Lower leg skin (tissue), 3 donors: ENCODE measurements around the gene FTCDNL1.

Experiments used
- POLR2A ChIP-seq, 2 donors: fragments of 450-650 bp; IDR thresholded peaks; one replicate each; pipeline ENCODE4 v1.6.1; 2016 to 2017; ENCODE audit warnings: antibody characterized with exemption in 2 of 2, mild to moderate bottlenecking in 1 of 2, moderate library complexity in 1 of 2
- TF ChIP-seq, protein P1 (sequence below), 3 donors: fragments of 450-650 bp; IDR thresholded peaks; one replicate each; pipeline ENCODE4 v1.5.1; 2016; ENCODE audit warnings: antibody characterized with exemption in 3 of 3, mild to moderate bottlenecking in 3 of 3, moderate library complexity in 2 of 3

DNA sequence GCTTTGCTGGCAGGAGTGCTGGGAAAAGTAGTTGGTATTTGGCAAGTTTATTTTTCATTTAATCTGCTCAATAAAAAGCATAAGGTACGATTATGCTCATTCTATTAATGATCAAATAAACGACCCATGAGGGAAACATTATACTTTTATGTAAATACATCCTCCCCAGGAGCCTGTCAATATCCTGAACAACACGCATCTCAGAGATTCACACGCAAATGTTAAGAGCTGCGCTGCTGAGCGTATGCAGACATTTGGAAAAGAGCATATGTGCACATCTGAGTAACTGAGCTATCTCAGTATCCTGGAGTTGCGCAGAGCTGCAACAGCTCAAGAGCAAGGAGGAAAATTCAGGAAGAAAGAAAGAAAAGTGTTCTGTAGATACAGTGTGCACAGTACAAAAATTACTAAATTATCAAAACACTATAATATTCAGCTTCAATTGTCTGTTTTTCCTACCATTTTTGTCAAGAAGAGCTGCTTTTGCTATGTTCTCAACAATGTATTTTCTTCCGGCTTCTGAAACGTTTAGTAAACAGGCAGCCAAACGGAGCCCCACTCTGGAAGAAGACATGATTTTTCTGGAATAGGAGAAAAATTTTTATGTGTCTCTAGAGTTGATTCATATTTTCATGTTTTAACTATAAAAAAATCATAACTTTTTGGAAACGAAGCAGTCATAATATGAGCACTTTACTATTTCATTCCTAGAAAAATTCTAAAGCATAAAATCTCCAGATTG is 2.4 kb downstream of the FTCDNL1 start:
- TF ChIP-seq, protein P1, sequence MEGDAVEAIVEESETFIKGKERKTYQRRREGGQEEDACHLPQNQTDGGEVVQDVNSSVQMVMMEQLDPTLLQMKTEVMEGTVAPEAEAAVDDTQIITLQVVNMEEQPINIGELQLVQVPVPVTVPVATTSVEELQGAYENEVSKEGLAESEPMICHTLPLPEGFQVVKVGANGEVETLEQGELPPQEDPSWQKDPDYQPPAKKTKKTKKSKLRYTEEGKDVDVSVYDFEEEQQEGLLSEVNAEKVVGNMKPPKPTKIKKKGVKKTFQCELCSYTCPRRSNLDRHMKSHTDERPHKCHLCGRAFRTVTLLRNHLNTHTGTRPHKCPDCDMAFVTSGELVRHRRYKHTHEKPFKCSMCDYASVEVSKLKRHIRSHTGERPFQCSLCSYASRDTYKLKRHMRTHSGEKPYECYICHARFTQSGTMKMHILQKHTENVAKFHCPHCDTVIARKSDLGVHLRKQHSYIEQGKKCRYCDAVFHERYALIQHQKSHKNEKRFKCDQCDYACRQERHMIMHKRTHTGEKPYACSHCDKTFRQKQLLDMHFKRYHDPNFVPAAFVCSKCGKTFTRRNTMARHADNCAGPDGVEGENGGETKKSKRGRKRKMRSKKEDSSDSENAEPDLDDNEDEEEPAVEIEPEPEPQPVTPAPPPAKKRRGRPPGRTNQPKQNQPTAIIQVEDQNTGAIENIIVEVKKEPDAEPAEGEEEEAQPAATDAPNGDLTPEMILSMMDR (IDR thresholded peaks at IDR 0.05), result no peak
- TF ChIP-seq POLR2A (IDR thresholded peaks at IDR 0.05), result no peak
